Upper lobe of left lung (tissue), 6 donors: ENCODE data around the gene KCNJ10. TPM values are rescaled to one million over a fixed set of nuclear protein-coding genes. Genes with fewer than 3 reads are reported as not detected.
A peak's percentile ranks its signal among the peaks of the same experiment; 100 is the strongest.

ENCODE experiments used
- ATAC-seq, 2 donors: fragments of 200-7000 bp; cut with Tn5 transposase; one replicate each; pipeline ENCODE4 v1.9.1; 2022; ENCODE audit warnings: mild to moderate bottlenecking in 2 of 2, moderate library complexity in 2 of 2; ENCODE audit not compliant: low FRiP score in 2 of 2
- DNase-seq, 2 donors: peaks; one replicate each; pipeline ENCODE4 v3.0.0-alpha.2; 2019 to 2020
- H3K27ac ChIP-seq, 4 donors: fragments of 200-600 bp; sonication (generic); one replicate each; pipeline ENCODE4 v1.5.1; 2016 to 2019
- H3K27me3 ChIP-seq, 4 donors: fragments of 200-600 bp; sonication (generic); one replicate each; pipeline ENCODE4 v1.5.1; 2017 to 2019
- H3K36me3 ChIP-seq, 4 donors: fragments of 200-600 bp; sonication (generic); one replicate each; pipeline ENCODE4 v1.5.1; 2016 to 2019
- H3K4me1 ChIP-seq, 4 donors: fragments of 200-600 bp; sonication (generic); one replicate each; pipeline ENCODE4 v1.5.1; 2018 to 2019
- H3K4me3 ChIP-seq, 4 donors: fragments of 200-600 bp; sonication (generic); one replicate each; pipeline ENCODE4 v1.5.1; 2017 to 2019; ENCODE audit warnings: mild to moderate bottlenecking in 2 of 4, moderate library complexity in 1 of 4
- H3K9me3 ChIP-seq, 4 donors: fragments of 200-600 bp; sonication (generic); one replicate each; pipeline ENCODE4 v1.5.1; 2018 to 2019
- EP300 ChIP-seq, 4 donors: sonication (generic); formaldehyde crosslinking; IDR thresholded peaks; one replicate each; pipeline ENCODE4 v1.5.1; 2017; ENCODE audit warnings: antibody characterized with exemption in 4 of 4, control low read depth in 2 of 4
- POLR2A ChIP-seq, 4 donors: fragments of 450-650 bp; IDR thresholded peaks; one replicate each; pipeline ENCODE4 v1.5.1; 2016 to 2017; ENCODE audit warnings: antibody characterized with exemption in 4 of 4, mild to moderate bottlenecking in 2 of 4
- POLR2AphosphoS5 ChIP-seq, 2 donors: sonication (generic); formaldehyde crosslinking; IDR thresholded peaks; one replicate each; pipeline ENCODE4 v1.5.1; 2017; ENCODE audit warnings: antibody characterized with exemption in 2 of 2
- WGBS, 2 donors: methylation state at CpG; one replicate each; pipeline ENCODE4 v1.1.5; 2017 to 2018; 5-methylcytosine and 5-hydroxymethylcytosine counted together
- total RNA-seq, 6 donors: library from RNA; depleted of rRNA in 4 of 6; stranded (reverse); fragments of >200 nt in 4 of 6; gene quantifications; one replicate each; pipeline versions ENCODE4 v1.1.0 to v1.2.1, GENCODE V29; 2016 to 2021
- TF ChIP-seq, protein P1 (sequence below), 6 experiments: fragments of 450-650 bp in 4 of 6; fragments of 200-600 bp in 2 of 6; sonication (generic) in 2 of 6; IDR thresholded peaks; one replicate each; pipeline ENCODE4 v1.5.1; 2016 to 2019; ENCODE audit warnings: antibody characterized with exemption in 6 of 6
- donor health status: DM: no; HTN: no; CAD: no; lungs with moderate emphysema.
- donor health status: DM: no; HTN: yes; CAD: no; lungs with severe emphysema.

The KCNJ10 gene
- total RNA-seq, 6 donors from 2014 or later, result 0.11 TPM; not detected in 5

- Histone ChIP-seq H3K36me3 (no peaks in the 10 kb centered on the region), H3K9me3 (no peaks in the 10 kb centered on the region), H3K27ac (no peak overlapping the region), H3K27me3 (no peaks in the 10 kb centered on the region), H3K4me1 (peaks cover 8 to 16% (median 13%) of the 10 kb centered on the region in 4 donors), H3K4me3 (no peak overlapping the region)
- DNase-seq, result no peak
- WGBS, 2 donors, result 72 to 73% methylated on average over 5 to 6 of the region's 6 CpGs
- TF ChIP-seq POLR2A (IDR thresholded peaks at IDR 0.05), result no peak
- ATAC-seq, result no peak
Observed at GRCh38 chr1:160103658-160104408, 33.9 kb upstream of the KCNJ10 start.

DNA sequence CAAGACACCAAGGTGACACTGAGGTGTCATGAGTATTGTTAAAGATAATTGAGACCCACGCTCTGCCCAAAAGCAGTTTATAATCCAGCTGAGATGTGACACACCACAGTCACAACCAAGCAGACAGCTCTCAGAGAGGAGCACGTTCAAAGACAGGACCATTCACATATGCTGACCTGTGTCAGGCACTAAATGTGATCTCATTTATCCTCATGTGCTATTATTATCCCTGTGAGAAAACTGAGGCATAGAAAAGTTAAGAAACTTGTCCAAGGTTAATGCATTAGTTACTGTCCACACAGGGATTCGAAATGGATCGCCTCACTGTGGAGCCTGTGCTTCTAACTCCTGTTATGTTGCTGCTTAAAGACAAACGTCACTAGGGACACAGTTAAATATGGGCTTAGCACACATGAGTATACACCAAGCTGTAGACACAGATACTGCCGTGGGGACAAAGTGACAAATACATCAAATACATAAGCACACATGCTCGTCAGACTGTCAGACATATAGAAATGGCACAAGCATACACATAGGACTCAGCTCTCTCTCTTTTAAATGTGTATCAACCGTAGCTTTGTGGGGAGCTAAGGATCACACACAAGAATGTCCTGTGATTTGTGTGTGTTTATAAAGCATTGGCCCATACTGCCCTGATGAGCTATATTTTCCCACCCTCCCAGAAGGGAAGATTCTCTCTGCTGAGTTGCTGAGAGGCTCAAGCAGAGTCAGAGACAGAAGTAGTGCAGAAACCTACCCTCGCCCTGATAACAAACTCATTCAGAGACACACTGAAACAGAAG, 32.0 kb upstream of the KCNJ10 start:
- H3K9me3 ChIP-seq, result no peaks in the 10 kb centered on the region
- no peak overlapping the region for H3K27ac ChIP-seq
- no peaks in the 10 kb centered on the region for H3K36me3 ChIP-seq
- no peak for ATAC-seq
- 74 to 85% methylated on average over 9 of the region's 9 CpGs for WGBS, 2 donors
- H3K27me3 ChIP-seq, result no peaks in the 10 kb centered on the region
- peaks cover 18 to 29% (median 23%) of the 10 kb centered on the region in 4 donors for H3K4me1 ChIP-seq
- no peak for TF ChIP-seq POLR2AphosphoS5 (IDR thresholded peaks at IDR 0.05)
- TF ChIP-seq EP300 (IDR thresholded peaks at IDR 0.05), result no peak
- TF ChIP-seq POLR2A (IDR thresholded peaks at IDR 0.05), result no peak
- TF ChIP-seq, protein P1, sequence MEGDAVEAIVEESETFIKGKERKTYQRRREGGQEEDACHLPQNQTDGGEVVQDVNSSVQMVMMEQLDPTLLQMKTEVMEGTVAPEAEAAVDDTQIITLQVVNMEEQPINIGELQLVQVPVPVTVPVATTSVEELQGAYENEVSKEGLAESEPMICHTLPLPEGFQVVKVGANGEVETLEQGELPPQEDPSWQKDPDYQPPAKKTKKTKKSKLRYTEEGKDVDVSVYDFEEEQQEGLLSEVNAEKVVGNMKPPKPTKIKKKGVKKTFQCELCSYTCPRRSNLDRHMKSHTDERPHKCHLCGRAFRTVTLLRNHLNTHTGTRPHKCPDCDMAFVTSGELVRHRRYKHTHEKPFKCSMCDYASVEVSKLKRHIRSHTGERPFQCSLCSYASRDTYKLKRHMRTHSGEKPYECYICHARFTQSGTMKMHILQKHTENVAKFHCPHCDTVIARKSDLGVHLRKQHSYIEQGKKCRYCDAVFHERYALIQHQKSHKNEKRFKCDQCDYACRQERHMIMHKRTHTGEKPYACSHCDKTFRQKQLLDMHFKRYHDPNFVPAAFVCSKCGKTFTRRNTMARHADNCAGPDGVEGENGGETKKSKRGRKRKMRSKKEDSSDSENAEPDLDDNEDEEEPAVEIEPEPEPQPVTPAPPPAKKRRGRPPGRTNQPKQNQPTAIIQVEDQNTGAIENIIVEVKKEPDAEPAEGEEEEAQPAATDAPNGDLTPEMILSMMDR (IDR thresholded peaks at IDR 0.05), result no peak
- DNase-seq, result no peak
- no peak overlapping the region for H3K4me3 ChIP-seq

GRCh38 chr1:160101037-160101716, 31.2 kb upstream of the KCNJ10 start:
- H3K4me1 ChIP-seq, result peaks cover 25 to 37% (median 30%) of the 10 kb centered on the region in 4 donors
- no peaks in the 10 kb centered on the region for H3K27me3 ChIP-seq
- DNase-seq (peak; percentile 86 to 88), ATAC-seq (peak; percentile 68 to 74)
- peak overlapping the region in 2 of 4 donors; percentile 8 to 19 for H3K4me3 ChIP-seq
- TF ChIP-seq EP300 (IDR thresholded peaks at IDR 0.05), result no peak
- TF ChIP-seq POLR2A (IDR thresholded peaks at IDR 0.05), result no peak
- TF ChIP-seq, protein P1 (IDR thresholded peaks at IDR 0.05), result peak; percentile 82 to 94 (median 92)
- TF ChIP-seq POLR2AphosphoS5 (IDR thresholded peaks at IDR 0.05), result peak; percentile 21 to 50
- no peaks in the 10 kb centered on the region for H3K9me3 ChIP-seq
- H3K36me3 ChIP-seq, result no peaks in the 10 kb centered on the region
- WGBS, 2 donors, result 20 to 21% methylated on average over 13 of the region's 13 CpGs
- H3K27ac ChIP-seq, result peak overlapping the region in 3 of 4 donors; percentile 35 to 39 (median 37)

DNA sequence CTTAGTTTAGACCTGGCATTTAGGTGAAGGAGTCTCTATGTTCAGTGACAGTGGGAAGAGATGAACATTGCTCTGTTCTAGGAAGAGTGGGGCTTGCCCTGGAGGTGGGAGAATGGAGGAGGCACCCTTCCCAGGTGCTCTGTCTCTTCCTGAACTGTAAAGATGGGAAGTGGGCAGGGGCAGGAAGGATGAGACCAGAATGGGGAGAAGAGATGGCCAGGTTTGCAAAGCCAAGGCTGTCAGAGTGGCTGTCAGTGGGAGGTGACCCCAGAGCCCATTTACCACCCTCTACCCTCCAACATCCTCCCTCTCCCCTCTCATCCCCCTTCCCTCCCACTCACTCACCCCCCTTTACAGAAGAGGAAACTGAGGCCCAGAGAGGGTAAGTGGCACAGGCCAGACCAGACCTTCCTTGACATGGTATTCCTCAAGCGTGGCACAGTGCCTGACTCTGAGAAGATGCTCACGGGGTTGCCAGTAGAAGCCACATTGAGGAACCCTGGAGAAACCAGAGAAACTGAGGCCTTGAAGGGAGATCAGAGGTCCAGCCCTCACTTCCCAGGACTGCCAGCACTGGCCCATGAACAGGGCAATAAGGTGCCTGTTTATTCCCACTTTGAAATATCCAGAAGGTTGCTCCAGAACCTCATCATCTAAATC, 29.9 kb upstream of the KCNJ10 start:
- WGBS, 2 donors, result 88 to 100% methylated on average over 2 of the region's 2 CpGs
- no peak for DNase-seq
- Histone ChIP-seq H3K36me3 (peaks cover 0 to 3% (median under 1%) of the 10 kb centered on the region in 4 donors), H3K27ac (peak overlapping the region; percentile 86 to 96 (median 92)), H3K4me3 (no peak overlapping the region), H3K9me3 (no peaks in the 10 kb centered on the region), H3K27me3 (no peaks in the 10 kb centered on the region), H3K4me1 (peaks cover 25 to 44% (median 30%) of the 10 kb centered on the region in 4 donors)
- no peak for ATAC-seq
- TF ChIP-seq EP300 (IDR thresholded peaks at IDR 0.05), result no peak
- no peak for TF ChIP-seq POLR2A (IDR thresholded peaks at IDR 0.05)
- TF ChIP-seq, protein P1 (IDR thresholded peaks at IDR 0.05), result no peak
- TF ChIP-seq POLR2AphosphoS5 (IDR thresholded peaks at IDR 0.05), result no peak
